GM23338 (cell line): ENCODE results near the gene NLRC5. TPM values are rescaled to one million over a fixed set of nuclear protein-coding genes. Genes with fewer than 3 reads are reported as not detected.

ENCODE experiments used
- ATAC-seq: fragments of 200-7000 bp; cut with Tn5 transposase; 3 replicates; pipeline ENCODE4 v1.9.1; 2020
- DNase-seq: peaks from one replicate; pipeline ENCODE4 v3.0.0-alpha.2; 2015; ENCODE audit warnings: low spot score
- H2AFZ ChIP-seq: fragments of 200-600 bp; sonication (generic); 2 replicates; pipeline ENCODE4 v1.8.0; 2016; ENCODE audit warnings: antibody characterized with exemption, mild to moderate bottlenecking, moderate library complexity
- H3F3A ChIP-seq: fragments of 200-600 bp; sonication (generic); replicated peaks from 2 replicates; pipeline ENCODE4 v1.8.0; 2017; ENCODE audit warnings: antibody characterized with exemption, mixed run types, low read depth
- H3K27ac ChIP-seq: fragments of 200-600 bp; sonication (generic); 2 replicates; pipeline ENCODE4 v1.6.1; 2016; ENCODE audit warnings: low read depth
- H3K27me3 ChIP-seq: fragments of 200-600 bp; sonication (generic); 2 replicates; pipeline ENCODE4 v1.8.0; 2016; ENCODE audit warnings: mild to moderate bottlenecking, mixed run types, moderate library complexity; ENCODE audit not compliant: insufficient read depth
- H3K36me3 ChIP-seq: fragments of 200-600 bp; sonication (generic); 2 replicates; pipeline ENCODE4 v1.8.0; 2016; ENCODE audit warnings: mild to moderate bottlenecking; ENCODE audit not compliant: insufficient read depth
- H3K4me1 ChIP-seq: fragments of 200-600 bp; sonication (generic); 2 replicates; pipeline ENCODE4 v1.8.0; 2016; ENCODE audit warnings: mild to moderate bottlenecking, moderate library complexity; ENCODE audit not compliant: insufficient read depth
- H3K4me2 ChIP-seq: fragments of 200-600 bp; sonication (generic); 2 replicates; pipeline ENCODE4 v1.7.1; 2017; ENCODE audit warnings: mixed run types
- H3K4me3 ChIP-seq: fragments of 200-600 bp; sonication (generic); 2 replicates; pipeline ENCODE4 v1.6.1; 2016; ENCODE audit warnings: mixed run types
- H3K79me2 ChIP-seq: fragments of 200-600 bp; sonication (generic); replicated peaks from 2 replicates; pipeline ENCODE4 v1.8.0; 2017; ENCODE audit warnings: mild to moderate bottlenecking; ENCODE audit not compliant: insufficient read depth
- H3K9me2 ChIP-seq: fragments of 200-600 bp; sonication (generic); 2 replicates; pipeline ENCODE4 v1.8.0; 2017; ENCODE audit not compliant: insufficient read depth
- H4K20me1 ChIP-seq: fragments of 200-600 bp; sonication (generic); replicated peaks from 2 replicates; pipeline ENCODE4 v1.8.0; 2017; ENCODE audit warnings: mild to moderate bottlenecking; ENCODE audit not compliant: insufficient read depth
- H3K27ac Mint-ChIP-seq: 2 replicates; pipeline ENCODE4 v1.8.0; 2020; ENCODE audit warnings: inconsistent platforms, mild to moderate bottlenecking, moderate library complexity, mixed read lengths
- H3K27me3 Mint-ChIP-seq: 3 replicates; pipeline ENCODE4 v1.8.0; 2022; ENCODE audit warnings: low read depth, mild to moderate bottlenecking, moderate library complexity, mixed read lengths, inconsistent platforms; ENCODE audit not compliant: insufficient read depth, poor library complexity
- H3K36me3 Mint-ChIP-seq: 3 replicates; pipeline ENCODE4 v1.8.0; 2021; ENCODE audit warnings: low read depth, mild to moderate bottlenecking, inconsistent platforms, moderate library complexity, mixed read lengths
- H3K4me1 Mint-ChIP-seq: 3 replicates; pipeline ENCODE4 v1.8.0; 2020; ENCODE audit warnings: mild to moderate bottlenecking, inconsistent platforms, mixed read lengths
- H3K4me3 Mint-ChIP-seq: 3 replicates; pipeline ENCODE4 v1.8.0; 2021; ENCODE audit warnings: moderate library complexity, mild to moderate bottlenecking, inconsistent platforms, mixed read lengths
- H3K9me3 Mint-ChIP-seq: 3 replicates; pipeline ENCODE4 v1.8.0; 2020; ENCODE audit warnings: moderate library complexity, mild to moderate bottlenecking, inconsistent platforms, mixed read lengths
- CREB1 ChIP-seq: fragments of 250-450 bp; sonication (Bioruptor Pico); IDR thresholded peaks from 2 replicates; pipeline ENCODE4 v1.5.0; 2020; ENCODE audit warnings: low read depth, mild to moderate bottlenecking, moderate library complexity
- EZH2 ChIP-seq: fragments of 200-600 bp; sonication (generic); IDR thresholded peaks from one replicate; pipeline ENCODE4 v1.8.0; 2017; ENCODE audit warnings: antibody characterized with exemption, mild to moderate bottlenecking, low read depth; ENCODE audit not compliant: unreplicated experiment
- EZH2phosphoT487 ChIP-seq: fragments of 200-600 bp; sonication (generic); IDR thresholded peaks from one replicate; pipeline ENCODE4 v1.8.1; 2018; ENCODE audit warnings: antibody characterized with exemption; ENCODE audit not compliant: unreplicated experiment
- JUNB ChIP-seq: IDR thresholded peaks from one replicate; pipeline ENCODE4 v1.6.1; 2016; ENCODE audit warnings: antibody characterized with exemption; ENCODE audit not compliant: unreplicated experiment
- NANOG ChIP-seq: IDR thresholded peaks from 2 replicates; pipeline ENCODE4 v1.6.1; 2016; ENCODE audit warnings: antibody characterized with exemption, borderline replicate concordance
- POLR2AphosphoS5 ChIP-seq: IDR thresholded peaks from 2 replicates; pipeline ENCODE4 v1.6.1; 2016; ENCODE audit warnings: antibody characterized with exemption, low read depth
- STAT1 ChIP-seq: IDR thresholded peaks from one replicate; pipeline ENCODE4 v1.6.1; 2016; ENCODE audit warnings: antibody characterized with exemption; ENCODE audit not compliant: unreplicated experiment
- ZNF114 ChIP-seq: fragments of 250-450 bp; sonication (Bioruptor Pico); IDR thresholded peaks from 2 replicates; pipeline ENCODE4 v1.5.0; 2020; ENCODE audit warnings: mild to moderate bottlenecking, moderate library complexity
- ZNF331 ChIP-seq: fragments of 250-450 bp; sonication (Bioruptor Pico); IDR thresholded peaks from 2 replicates; pipeline ENCODE4 v1.5.0; 2020; ENCODE audit warnings: low read depth, mild to moderate bottlenecking, moderate library complexity
- polyA plus RNA-seq: library from polyadenylated mRNA; unstranded; fragments of >200 nt; fragmentation: Nextera tagmentation; extraction: Ambion mirVana; gene quantifications from 2 replicates; pipeline ENCODE4 v1.2.1, GENCODE V29; 2016
- total RNA-seq: library from RNA; depleted of rRNA; stranded (reverse); fragments of >200 nt; shearing (Covaris generic); gene quantifications from 2 replicates; pipeline ENCODE4 v1.2.3, GENCODE V29; 2014
- TF ChIP-seq, protein P1 (sequence below), 2 experiments: fragments of 200-600 bp in 1 of 2; sonication (generic) in 1 of 2; conservative IDR thresholded peaks; 2 replicates each; pipeline versions ENCODE4 v1.5.1 to v1.6.1; 2016 to 2017; ENCODE audit warnings: antibody characterized with exemption in 2 of 2, low read depth in 2 of 2, mild to moderate bottlenecking in 2 of 2, moderate library complexity in 1 of 2
- TF ChIP-seq, protein P2 (sequence below): IDR thresholded peaks from one replicate; pipeline ENCODE4 v1.6.1; 2018; ENCODE audit warnings: antibody characterized with exemption; ENCODE audit not compliant: unreplicated experiment
- TF ChIP-seq, protein P3 (sequence below): fragments of 250-450 bp; sonication (Bioruptor Pico); IDR thresholded peaks from 2 replicates; pipeline ENCODE4 v1.5.0; 2020; ENCODE audit warnings: mild to moderate bottlenecking, moderate library complexity
- TF ChIP-seq, protein P4 (sequence below): IDR thresholded peaks from 2 replicates; pipeline ENCODE4 v1.6.1; 2016; ENCODE audit warnings: antibody characterized with exemption

Gene NLRC5
- total and polyA plus RNA-seq, 2 experiments from 2014 or later = 2.3 to 3.9 TPM

DNA sequence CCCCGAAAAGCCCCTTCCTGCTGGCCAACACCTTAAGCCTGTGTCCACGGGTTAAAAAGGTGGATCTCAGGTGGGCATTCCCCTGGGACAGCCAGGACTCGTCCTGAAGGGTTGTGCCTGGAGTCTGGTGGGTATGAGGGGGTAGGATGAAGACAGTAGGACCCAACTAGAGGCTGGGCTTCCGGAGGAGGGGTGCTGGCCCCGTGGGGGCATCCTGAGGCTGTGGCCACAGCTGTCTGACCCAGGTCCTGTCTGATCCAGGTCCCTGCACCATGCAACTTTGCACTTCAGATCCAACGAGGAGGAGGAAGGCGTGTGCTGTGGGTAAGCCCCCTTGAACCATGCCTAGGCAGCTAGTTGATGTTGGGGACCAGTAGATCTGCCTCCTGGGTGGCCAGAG, 65.4 kb downstream of the NLRC5 start:
- Mint-ChIP-seq H3K4me1 (peaks cover 12% of the 10 kb centered on the region; the same call in 2 of the 3 replicates), H3K27me3 (peaks cover 11% of the 10 kb centered on the region), H3K4me3 (no peak overlapping the region), H3K27ac (no peak overlapping the region), H3K9me3 (no peaks in the 10 kb centered on the region), H3K36me3 (no peaks in the 10 kb centered on the region)
- Histone ChIP-seq H3K27me3 (no peaks in the 10 kb centered on the region), H3K36me3 (no peaks in the 10 kb centered on the region), H3F3A (no peaks in the 10 kb centered on the region), H3K79me2 (no peaks in the 10 kb centered on the region), H3K4me2 (no peak overlapping the region), H3K27ac (no peak overlapping the region), H3K4me1 (no peaks in the 10 kb centered on the region), H2AFZ (no peak overlapping the region), H3K4me3 (no peak overlapping the region), H4K20me1 (no peaks in the 10 kb centered on the region), H3K9me2 (no peaks in the 10 kb centered on the region)
- ATAC-seq (no peak), DNase-seq (no peak)
- no peak for TF ChIP-seq ZNF114 (CRISPR knock-in tag)
- TF ChIP-seq EZH2 = no peak
- no peak for TF ChIP-seq STAT1
- no peak for TF ChIP-seq ZNF331 (CRISPR knock-in tag)
- TF ChIP-seq, protein P1, sequence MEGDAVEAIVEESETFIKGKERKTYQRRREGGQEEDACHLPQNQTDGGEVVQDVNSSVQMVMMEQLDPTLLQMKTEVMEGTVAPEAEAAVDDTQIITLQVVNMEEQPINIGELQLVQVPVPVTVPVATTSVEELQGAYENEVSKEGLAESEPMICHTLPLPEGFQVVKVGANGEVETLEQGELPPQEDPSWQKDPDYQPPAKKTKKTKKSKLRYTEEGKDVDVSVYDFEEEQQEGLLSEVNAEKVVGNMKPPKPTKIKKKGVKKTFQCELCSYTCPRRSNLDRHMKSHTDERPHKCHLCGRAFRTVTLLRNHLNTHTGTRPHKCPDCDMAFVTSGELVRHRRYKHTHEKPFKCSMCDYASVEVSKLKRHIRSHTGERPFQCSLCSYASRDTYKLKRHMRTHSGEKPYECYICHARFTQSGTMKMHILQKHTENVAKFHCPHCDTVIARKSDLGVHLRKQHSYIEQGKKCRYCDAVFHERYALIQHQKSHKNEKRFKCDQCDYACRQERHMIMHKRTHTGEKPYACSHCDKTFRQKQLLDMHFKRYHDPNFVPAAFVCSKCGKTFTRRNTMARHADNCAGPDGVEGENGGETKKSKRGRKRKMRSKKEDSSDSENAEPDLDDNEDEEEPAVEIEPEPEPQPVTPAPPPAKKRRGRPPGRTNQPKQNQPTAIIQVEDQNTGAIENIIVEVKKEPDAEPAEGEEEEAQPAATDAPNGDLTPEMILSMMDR (conservative IDR thresholded peaks at IDR 0.05; ENCODE audit: low read depth in 2 of 2) = no peak
- no peak for TF ChIP-seq JUNB
- TF ChIP-seq EZH2phosphoT487 = no peak
- no peak for TF ChIP-seq POLR2AphosphoS5
- TF ChIP-seq CREB1 (CRISPR knock-in tag) = no peak
- TF ChIP-seq, protein P2, sequence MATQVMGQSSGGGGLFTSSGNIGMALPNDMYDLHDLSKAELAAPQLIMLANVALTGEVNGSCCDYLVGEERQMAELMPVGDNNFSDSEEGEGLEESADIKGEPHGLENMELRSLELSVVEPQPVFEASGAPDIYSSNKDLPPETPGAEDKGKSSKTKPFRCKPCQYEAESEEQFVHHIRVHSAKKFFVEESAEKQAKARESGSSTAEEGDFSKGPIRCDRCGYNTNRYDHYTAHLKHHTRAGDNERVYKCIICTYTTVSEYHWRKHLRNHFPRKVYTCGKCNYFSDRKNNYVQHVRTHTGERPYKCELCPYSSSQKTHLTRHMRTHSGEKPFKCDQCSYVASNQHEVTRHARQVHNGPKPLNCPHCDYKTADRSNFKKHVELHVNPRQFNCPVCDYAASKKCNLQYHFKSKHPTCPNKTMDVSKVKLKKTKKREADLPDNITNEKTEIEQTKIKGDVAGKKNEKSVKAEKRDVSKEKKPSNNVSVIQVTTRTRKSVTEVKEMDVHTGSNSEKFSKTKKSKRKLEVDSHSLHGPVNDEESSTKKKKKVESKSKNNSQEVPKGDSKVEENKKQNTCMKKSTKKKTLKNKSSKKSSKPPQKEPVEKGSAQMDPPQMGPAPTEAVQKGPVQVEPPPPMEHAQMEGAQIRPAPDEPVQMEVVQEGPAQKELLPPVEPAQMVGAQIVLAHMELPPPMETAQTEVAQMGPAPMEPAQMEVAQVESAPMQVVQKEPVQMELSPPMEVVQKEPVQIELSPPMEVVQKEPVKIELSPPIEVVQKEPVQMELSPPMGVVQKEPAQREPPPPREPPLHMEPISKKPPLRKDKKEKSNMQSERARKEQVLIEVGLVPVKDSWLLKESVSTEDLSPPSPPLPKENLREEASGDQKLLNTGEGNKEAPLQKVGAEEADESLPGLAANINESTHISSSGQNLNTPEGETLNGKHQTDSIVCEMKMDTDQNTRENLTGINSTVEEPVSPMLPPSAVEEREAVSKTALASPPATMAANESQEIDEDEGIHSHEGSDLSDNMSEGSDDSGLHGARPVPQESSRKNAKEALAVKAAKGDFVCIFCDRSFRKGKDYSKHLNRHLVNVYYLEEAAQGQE = no peak
- TF ChIP-seq, protein P3, sequence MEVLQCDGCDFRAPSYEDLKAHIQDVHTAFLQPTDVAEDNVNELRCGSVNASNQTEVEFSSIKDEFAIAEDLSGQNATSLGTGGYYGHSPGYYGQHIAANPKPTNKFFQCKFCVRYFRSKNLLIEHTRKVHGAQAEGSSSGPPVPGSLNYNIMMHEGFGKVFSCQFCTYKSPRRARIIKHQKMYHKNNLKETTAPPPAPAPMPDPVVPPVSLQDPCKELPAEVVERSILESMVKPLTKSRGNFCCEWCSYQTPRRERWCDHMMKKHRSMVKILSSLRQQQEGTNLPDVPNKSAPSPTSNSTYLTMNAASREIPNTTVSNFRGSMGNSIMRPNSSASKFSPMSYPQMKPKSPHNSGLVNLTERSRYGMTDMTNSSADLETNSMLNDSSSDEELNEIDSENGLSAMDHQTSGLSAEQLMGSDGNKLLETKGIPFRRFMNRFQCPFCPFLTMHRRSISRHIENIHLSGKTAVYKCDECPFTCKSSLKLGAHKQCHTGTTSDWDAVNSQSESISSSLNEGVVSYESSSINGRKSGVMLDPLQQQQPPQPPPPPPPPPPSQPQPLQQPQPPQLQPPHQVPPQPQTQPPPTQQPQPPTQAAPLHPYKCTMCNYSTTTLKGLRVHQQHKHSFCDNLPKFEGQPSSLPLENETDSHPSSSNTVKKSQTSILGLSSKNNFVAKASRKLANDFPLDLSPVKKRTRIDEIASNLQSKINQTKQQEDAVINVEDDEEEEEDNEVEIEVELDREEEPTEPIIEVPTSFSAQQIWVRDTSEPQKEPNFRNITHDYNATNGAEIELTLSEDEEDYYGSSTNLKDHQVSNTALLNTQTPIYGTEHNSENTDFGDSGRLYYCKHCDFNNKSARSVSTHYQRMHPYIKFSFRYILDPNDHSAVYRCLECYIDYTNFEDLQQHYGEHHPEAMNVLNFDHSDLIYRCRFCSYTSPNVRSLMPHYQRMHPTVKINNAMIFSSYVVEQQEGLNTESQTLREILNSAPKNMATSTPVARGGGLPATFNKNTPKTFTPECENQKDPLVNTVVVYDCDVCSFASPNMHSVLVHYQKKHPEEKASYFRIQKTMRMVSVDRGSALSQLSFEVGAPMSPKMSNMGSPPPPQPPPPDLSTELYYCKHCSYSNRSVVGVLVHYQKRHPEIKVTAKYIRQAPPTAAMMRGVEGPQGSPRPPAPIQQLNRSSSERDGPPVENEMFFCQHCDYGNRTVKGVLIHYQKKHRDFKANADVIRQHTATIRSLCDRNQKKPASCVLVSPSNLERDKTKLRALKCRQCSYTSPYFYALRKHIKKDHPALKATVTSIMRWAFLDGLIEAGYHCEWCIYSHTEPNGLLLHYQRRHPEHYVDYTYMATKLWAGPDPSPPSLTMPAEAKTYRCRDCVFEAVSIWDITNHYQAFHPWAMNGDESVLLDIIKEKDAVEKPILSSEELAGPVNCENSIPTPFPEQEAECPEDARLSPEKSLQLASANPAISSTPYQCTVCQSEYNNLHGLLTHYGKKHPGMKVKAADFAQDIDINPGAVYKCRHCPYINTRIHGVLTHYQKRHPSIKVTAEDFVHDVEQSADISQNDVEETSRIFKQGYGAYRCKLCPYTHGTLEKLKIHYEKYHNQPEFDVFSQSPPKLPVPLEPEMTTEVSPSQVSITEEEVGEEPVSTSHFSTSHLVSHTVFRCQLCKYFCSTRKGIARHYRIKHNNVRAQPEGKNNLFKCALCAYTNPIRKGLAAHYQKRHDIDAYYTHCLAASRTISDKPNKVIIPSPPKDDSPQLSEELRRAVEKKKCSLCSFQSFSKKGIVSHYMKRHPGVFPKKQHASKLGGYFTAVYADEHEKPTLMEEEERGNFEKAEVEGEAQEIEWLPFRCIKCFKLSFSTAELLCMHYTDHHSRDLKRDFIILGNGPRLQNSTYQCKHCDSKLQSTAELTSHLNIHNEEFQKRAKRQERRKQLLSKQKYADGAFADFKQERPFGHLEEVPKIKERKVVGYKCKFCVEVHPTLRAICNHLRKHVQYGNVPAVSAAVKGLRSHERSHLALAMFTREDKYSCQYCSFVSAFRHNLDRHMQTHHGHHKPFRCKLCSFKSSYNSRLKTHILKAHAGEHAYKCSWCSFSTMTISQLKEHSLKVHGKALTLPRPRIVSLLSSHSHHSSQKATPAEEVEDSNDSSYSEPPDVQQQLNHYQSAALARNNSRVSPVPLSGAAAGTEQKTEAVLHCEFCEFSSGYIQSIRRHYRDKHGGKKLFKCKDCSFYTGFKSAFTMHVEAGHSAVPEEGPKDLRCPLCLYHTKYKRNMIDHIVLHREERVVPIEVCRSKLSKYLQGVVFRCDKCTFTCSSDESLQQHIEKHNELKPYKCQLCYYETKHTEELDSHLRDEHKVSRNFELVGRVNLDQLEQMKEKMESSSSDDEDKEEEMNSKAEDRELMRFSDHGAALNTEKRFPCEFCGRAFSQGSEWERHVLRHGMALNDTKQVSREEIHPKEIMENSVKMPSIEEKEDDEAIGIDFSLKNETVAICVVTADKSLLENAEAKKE (CRISPR knock-in tag) = no peak
- TF ChIP-seq, protein P4, sequence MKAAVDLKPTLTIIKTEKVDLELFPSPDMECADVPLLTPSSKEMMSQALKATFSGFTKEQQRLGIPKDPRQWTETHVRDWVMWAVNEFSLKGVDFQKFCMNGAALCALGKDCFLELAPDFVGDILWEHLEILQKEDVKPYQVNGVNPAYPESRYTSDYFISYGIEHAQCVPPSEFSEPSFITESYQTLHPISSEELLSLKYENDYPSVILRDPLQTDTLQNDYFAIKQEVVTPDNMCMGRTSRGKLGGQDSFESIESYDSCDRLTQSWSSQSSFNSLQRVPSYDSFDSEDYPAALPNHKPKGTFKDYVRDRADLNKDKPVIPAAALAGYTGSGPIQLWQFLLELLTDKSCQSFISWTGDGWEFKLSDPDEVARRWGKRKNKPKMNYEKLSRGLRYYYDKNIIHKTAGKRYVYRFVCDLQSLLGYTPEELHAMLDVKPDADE = no peak
- no peak for TF ChIP-seq NANOG
